Panc1 (cell line): ENCODE results near the gene NOX3. TPM values are rescaled to one million over a fixed set of nuclear protein-coding genes. Genes with fewer than 3 reads are reported as not detected.
"Not testable (repeated sequence)": the region's sequence is repeated elsewhere in the genome, so short reads cannot be mapped to it uniquely, and the experiment has no call there.

ENCODE experiments used
- ATAC-seq: fragments of 200-7000 bp; cut with Tn5 transposase; 2 replicates; pipeline ENCODE4 v1.9.1; 2020; ENCODE audit warnings: mild to moderate bottlenecking, moderate library complexity
- BruUV-seq: library from RNA; stranded (reverse); fragments of 400-500 nt; replicated peaks from 2 replicates; lab custom pipeline; 2021; lab: Mats Ljungman, UMichigan
- CTCF ChIA-PET: fragments of 300-600 bp; sonication (Branson Sonifier 250); formaldehyde crosslinking; loops from one replicate; lab custom pipeline; 2022; ENCODE audit warnings: antibody characterized with exemption; lab: Charles Lee
- POLR2A ChIA-PET: fragments of 300-600 bp; sonication (Branson Sonifier 250); formaldehyde crosslinking; loops from one replicate; lab custom pipeline; 2022; ENCODE audit warnings: antibody characterized with exemption; lab: Charles Lee
- DNase-seq: peaks from one replicate; pipeline ENCODE4 v3.0.0-alpha.2; 2010; ENCODE audit warnings: low read depth, low spot score
- H3K27ac ChIP-seq: 2 replicates; pipeline ENCODE4 v1.5.1; 2011; ENCODE audit warnings: mild to moderate bottlenecking, low read length, inconsistent platforms
- H3K27me3 ChIP-seq: fragments of 200-500 bp; sonication (Bioruptor generic); 2 replicates; pipeline ENCODE4 v1.6.0; 2014; ENCODE audit warnings: low read length, inconsistent platforms; ENCODE audit not compliant: control insufficient read depth, insufficient read depth
- H3K36me3 ChIP-seq: fragments of 200-500 bp; sonication (Bioruptor generic); 2 replicates; pipeline ENCODE4 v1.5.1; 2014; ENCODE audit warnings: inconsistent platforms, mild to moderate bottlenecking, low read length, moderate library complexity; ENCODE audit not compliant: control insufficient read depth, insufficient read depth
- H3K4me1 ChIP-seq: 2 replicates; pipeline ENCODE4 v1.5.1; 2011; ENCODE audit warnings: inconsistent platforms, mild to moderate bottlenecking, low read length, moderate library complexity; ENCODE audit not compliant: control insufficient read depth, insufficient read depth
- H3K4me3 ChIP-seq, 2 experiments: 2 replicates each; pipeline ENCODE4 v1.5.1; 2011 to 2012; ENCODE audit warnings: low read depth in 2 of 2, low read length in 2 of 2, mild to moderate bottlenecking in 2 of 2, inconsistent platforms in 1 of 2, moderate library complexity in 1 of 2
- H3K9me3 ChIP-seq: fragments of 200-500 bp; sonication (Bioruptor generic); 2 replicates; pipeline ENCODE4 v1.5.1; 2014; ENCODE audit warnings: low read depth, mild to moderate bottlenecking, inconsistent platforms, low read length, moderate library complexity; ENCODE audit not compliant: control insufficient read depth, insufficient read depth
- POLR2AphosphoS5 ChIP-seq: IDR thresholded peaks from 2 replicates; pipeline ENCODE4 v1.6.1; 2012; ENCODE audit warnings: mild to moderate bottlenecking, low read depth, low read length, moderate library complexity
- REST ChIP-seq, 2 experiments: IDR thresholded peaks; 2 replicates each; pipeline ENCODE4 v1.6.1; 2011 to 2012; ENCODE audit warnings: low read depth in 2 of 2, control low read depth in 1 of 2, low read length in 1 of 2, mild to moderate bottlenecking in 1 of 2, moderate library complexity in 1 of 2; ENCODE audit not compliant: insufficient read depth in 1 of 2
- SIN3A ChIP-seq: IDR thresholded peaks from 2 replicates; pipeline ENCODE4 v1.6.1; 2012; ENCODE audit warnings: low read depth, mild to moderate bottlenecking, low read length, moderate library complexity, borderline replicate concordance; ENCODE audit not compliant: insufficient read depth
- TCF7L2 ChIP-seq: IDR thresholded peaks from 2 replicates; pipeline ENCODE4 v1.6.1; 2011; ENCODE audit warnings: mild to moderate bottlenecking, low read depth, low read length, inconsistent platforms
- in situ Hi-C: cut with HindIII; loops from 2 replicates; pipeline ENCODE4 v1.10.0; 2016; ENCODE audit warnings: low sequenced_read_pairs, low pct_unique_long_range_greater_than_20kb
- intact Hi-C: fragments of 100-400 bp; cut with micrococcal nuclease; formaldehyde crosslinking; loops from one replicate; pipeline ENCODE4 v1.10.0; 2022; ENCODE audit not compliant: unreplicated experiment
- total RNA-seq: library from RNA; stranded (reverse); gene quantifications from one replicate; pipeline ENCODE4 v1.2.1, GENCODE V29; 2021; ENCODE audit not compliant: unreplicated experiment
- TF ChIP-seq, protein P1 (sequence below): fragments of 450-650 bp; IDR thresholded peaks from 2 replicates; pipeline ENCODE4 v1.5.1; 2017; ENCODE audit warnings: mild to moderate bottlenecking

NOX3 gene
- total RNA-seq, 1 experiment from 2014 or later, result not detected

DNA sequence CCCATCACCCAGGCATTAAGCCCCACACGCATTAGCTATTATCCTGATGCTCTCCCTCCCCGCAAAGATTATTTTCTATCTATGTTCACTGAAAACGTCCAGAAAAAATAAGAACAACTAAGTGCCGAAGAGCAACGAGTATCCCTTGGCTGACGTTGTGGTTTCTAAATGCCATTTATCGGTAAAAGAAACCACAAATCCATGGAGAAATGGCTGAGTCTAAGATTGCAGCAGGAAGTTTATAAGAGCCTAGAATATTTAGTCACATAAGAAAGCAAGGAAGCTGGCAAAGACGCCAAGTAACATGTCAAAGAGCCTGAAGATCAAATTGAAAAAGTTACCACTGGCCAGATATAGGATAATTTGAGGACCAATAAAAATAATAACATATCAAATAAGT, 18.1 kb upstream of the NOX3 start:
- TF ChIP-seq REST (IDR thresholded peaks at IDR 0.05; ENCODE audit: insufficient read depth in 1 of 2, low read depth in 2 of 2, low read length in 1 of 2), result no peak
- TF ChIP-seq, protein P1, sequence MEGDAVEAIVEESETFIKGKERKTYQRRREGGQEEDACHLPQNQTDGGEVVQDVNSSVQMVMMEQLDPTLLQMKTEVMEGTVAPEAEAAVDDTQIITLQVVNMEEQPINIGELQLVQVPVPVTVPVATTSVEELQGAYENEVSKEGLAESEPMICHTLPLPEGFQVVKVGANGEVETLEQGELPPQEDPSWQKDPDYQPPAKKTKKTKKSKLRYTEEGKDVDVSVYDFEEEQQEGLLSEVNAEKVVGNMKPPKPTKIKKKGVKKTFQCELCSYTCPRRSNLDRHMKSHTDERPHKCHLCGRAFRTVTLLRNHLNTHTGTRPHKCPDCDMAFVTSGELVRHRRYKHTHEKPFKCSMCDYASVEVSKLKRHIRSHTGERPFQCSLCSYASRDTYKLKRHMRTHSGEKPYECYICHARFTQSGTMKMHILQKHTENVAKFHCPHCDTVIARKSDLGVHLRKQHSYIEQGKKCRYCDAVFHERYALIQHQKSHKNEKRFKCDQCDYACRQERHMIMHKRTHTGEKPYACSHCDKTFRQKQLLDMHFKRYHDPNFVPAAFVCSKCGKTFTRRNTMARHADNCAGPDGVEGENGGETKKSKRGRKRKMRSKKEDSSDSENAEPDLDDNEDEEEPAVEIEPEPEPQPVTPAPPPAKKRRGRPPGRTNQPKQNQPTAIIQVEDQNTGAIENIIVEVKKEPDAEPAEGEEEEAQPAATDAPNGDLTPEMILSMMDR, result no peak
- no peak for TF ChIP-seq SIN3A
- TF ChIP-seq POLR2AphosphoS5, result no peak
- TF ChIP-seq TCF7L2, result no peak
- Histone ChIP-seq H3K9me3 (no peaks in the 10 kb centered on the region; the same call in 1 of the 2 replicates), H3K36me3 (no peaks in the 10 kb centered on the region), H3K4me1 (no peaks in the 10 kb centered on the region), H3K27me3 (no peaks in the 10 kb centered on the region), H3K4me3 (no peak overlapping the region), H3K27ac (no peak overlapping the region)
- ATAC-seq (no peak), DNase-seq (no peak)
- no TSS peak for BruUV-seq
- in situ Hi-C loops, result no loop called here
- ChIA-PET CTCF (no interaction called here), POLR2A (no interaction called here)
- intact Hi-C loops, result no loop called here

DNA sequence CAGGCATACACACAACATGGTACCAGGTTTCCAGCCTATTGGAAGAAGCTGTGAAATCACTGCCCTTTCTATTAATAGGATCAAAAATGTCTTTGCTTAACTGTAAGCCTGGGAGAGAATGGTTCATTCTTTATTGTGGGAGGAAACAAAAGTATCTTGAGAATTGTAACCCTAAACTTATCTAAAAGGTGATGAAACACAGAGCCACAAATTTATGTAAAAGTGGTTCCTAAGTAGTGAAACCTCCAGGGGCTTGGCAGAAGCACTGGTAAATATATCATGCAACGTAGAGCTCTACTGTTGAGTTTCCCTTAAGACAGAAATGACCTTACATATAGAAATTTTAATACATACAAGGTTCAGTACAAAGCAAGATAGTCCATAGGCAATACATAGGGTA, 17.2 kb upstream of the NOX3 start:
- no peaks in the 10 kb centered on the region for H3K36me3 ChIP-seq
- no peak overlapping the region for H3K4me3 ChIP-seq
- BruUV-seq, result no TSS peak
- no peaks in the 10 kb centered on the region for H3K4me1 ChIP-seq
- no peak for TF ChIP-seq SIN3A
- no peak for TF ChIP-seq TCF7L2
- ATAC-seq (no peak), DNase-seq (no peak)
- intact Hi-C loops (no loop called here), in situ Hi-C loops (no loop called here)
- H3K9me3 ChIP-seq, result no peaks in the 10 kb centered on the region; the same call in 1 of the 2 replicates
- H3K27me3 ChIP-seq, result no peaks in the 10 kb centered on the region
- H3K27ac ChIP-seq, result no peak overlapping the region
- ChIA-PET POLR2A (no interaction called here), CTCF (no interaction called here)

- in situ Hi-C loops, H3K4me1 ChIP-seq, DNase-seq, BruUV-seq, CTCF ChIA-PET, ATAC-seq, H3K27me3 ChIP-seq, H3K27ac ChIP-seq, H3K4me3 ChIP-seq, POLR2A ChIA-PET, intact Hi-C loops, H3K9me3 ChIP-seq, H3K36me3 ChIP-seq: not testable (repeated sequence)
Measured at GRCh38 chr6:155470979-155471616, 15.5 kb upstream of the NOX3 start.

DNA sequence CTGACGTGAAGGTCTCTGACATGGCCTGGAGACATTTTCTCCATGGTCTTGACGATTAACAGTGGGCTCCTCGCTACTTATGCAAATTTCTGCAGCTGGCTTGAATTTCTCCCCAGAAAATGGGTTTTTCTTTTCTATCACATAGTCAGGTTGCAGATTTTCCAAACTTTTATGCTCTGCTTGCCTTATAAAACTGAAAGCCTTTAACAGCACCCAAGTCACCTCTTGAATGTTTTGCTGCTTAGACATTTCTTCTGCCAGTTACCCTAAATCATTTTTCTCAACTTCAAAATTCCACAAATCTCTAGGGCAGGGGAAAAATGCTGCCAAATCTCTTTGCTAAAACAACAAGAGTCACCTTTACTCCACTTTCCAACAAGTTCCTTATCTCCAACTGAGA, 12.9 kb upstream of the NOX3 start:
- CTCF ChIA-PET, intact Hi-C loops, H3K9me3 ChIP-seq, H3K4me1 ChIP-seq, in situ Hi-C loops, POLR2A ChIA-PET, H3K27ac ChIP-seq, H3K4me3 ChIP-seq, H3K36me3 ChIP-seq, BruUV-seq, ATAC-seq, DNase-seq, H3K27me3 ChIP-seq: not testable (repeated sequence)
